Measurements from ENCODE around the gene MRPL45. TPM values are rescaled to one million over a fixed set of nuclear protein-coding genes. Genes with fewer than 3 reads are reported as not detected.

The MRPL45 gene
- total and polyA plus RNA-seq, 9 of the 15 experiments (the other 6 are each of a cell fraction or from before 2014, with no cell fraction given), result 48.4 to 228 (median 76.8) TPM

DNA sequence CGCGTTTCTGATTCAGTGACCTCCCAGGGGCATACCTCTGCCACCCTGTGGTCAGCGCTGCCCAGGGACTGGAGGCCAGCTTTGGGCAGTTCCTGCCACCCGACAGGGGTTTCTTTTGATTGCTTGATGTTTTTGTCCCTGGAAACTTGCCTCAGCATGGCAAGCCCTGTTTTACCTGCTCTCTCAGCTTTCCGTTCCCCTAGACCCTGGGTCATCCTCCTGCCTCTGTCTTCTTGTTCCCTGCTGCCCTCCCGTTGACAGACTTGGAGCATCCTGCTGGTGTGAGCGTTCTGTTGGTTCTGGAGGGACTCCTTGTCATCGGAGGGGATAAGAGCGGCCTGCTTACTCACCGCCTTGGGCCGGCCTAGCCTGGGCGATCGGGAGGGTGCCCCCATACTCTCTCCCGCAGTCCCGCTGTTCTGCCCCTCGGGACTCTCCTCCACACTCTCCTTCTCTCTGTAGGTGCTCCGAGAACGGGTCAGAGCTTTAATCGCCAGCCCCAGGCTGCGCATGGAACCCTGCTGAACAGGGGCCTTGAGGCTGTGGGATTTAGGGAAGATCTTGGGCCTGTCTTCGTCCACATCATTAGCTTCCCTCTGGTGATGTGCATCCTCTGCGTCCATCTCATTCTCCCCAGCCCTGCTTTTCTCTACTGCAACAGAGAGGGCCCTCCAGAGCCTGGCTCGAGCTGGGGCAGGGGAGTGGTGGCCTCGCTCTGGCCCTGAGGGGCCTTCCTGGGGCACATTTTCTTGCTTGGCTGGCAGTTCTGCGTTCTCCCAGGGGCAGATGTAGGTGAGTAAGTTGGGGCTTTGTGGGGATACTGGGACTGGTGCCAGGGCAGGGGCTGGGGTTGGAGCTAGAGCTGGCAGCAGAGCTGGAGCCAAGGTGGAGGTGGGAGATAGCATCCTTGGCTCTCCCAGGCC is 33.1 kb downstream of the MRPL45 start:
- no peak for DNase-seq (ENCODE audit: extremely low read depth in 1 of 4, low spot score in 3 of 4)
- H3K27me3 ChIP-seq (ENCODE audit: control insufficient read depth in 2 of 2, insufficient read depth in 2 of 2, low read length in 2 of 2), result peaks cover 52 to 78% of the 10 kb centered on the region in 2 experiments
- H3K4me2 ChIP-seq (ENCODE audit: insufficient read depth, low read length), result no peak overlapping the region
- no peak overlapping the region for H3K27ac ChIP-seq (ENCODE audit: extremely low read depth, low read depth, low read length)
- no TSS peak for BruUV-seq (replicated peaks)
- no peak overlapping the region for H3K4me3 ChIP-seq
- intact Hi-C loops (cut with micrococcal nuclease), result loop anchor here (5.0 kb wide), 1 partner anchor 82 kb away; no protein-coding TSS in a partner anchor
- H3K4me1 ChIP-seq (replicated peaks in 1 of 2; ENCODE audit: control insufficient read depth in 2 of 2, insufficient read depth in 2 of 2, low read length in 2 of 2), result peaks cover 5 to 13% of the 10 kb centered on the region in 2 experiments; a peak in 3 of 5 replicates
- no peaks in the 10 kb centered on the region for H3K36me3 ChIP-seq (ENCODE audit: control insufficient read depth, insufficient read depth, low read length)
- H3K9me3 ChIP-seq (replicated peaks; ENCODE audit: control insufficient read depth, insufficient read depth, low read depth, low read length), result no peaks in the 10 kb centered on the region
- no peak overlapping the region for H2AFZ ChIP-seq (ENCODE audit: low read depth, low read length)
- peaks cover 18% of the 10 kb centered on the region; the same call in 1 of the 2 replicates for H4K20me1 ChIP-seq (replicated peaks; ENCODE audit: control insufficient read depth, insufficient read depth, low read length)
- ChIA-PET CTCF (ENCODE audit: low intra/inter-chr PET ratio) (interaction anchor here (1.1 kb wide), 1 partner anchor 87 kb away, joined by 3 read pairs; no protein-coding TSS in a partner anchor), POLR2A (interaction anchor here (0.6 to 1.4 kb wide), 3 partner anchors 12 to 51 kb away, joined by 3 read pairs; no protein-coding TSS in a partner anchor)
- FAIRE-seq, result no peak
- ATAC-seq, result no peak
- no peaks in the 10 kb centered on the region for H3K79me2 ChIP-seq (ENCODE audit: control insufficient read depth, insufficient read depth, low read length)
- no peak overlapping the region for H3K9ac ChIP-seq (ENCODE audit: insufficient read depth in 1 of 2, low read depth in 2 of 2, low read length in 2 of 2)
- peaks cover 6% of the 10 kb centered on the region for H3K9me1 ChIP-seq (ENCODE audit: control insufficient read depth, insufficient read depth, low read length)
- in situ Hi-C loops (cut with MboI), result no loop called here
- WGBS (ENCODE audit: insufficient coverage, low coverage, missing lambda C conversion rate), result 15% methylated on average over 25 of the region's 25 CpGs
- no peak for TF ChIP-seq SIX5 (IDR thresholded peaks at IDR 0.05; ENCODE audit: borderline replicate concordance in 1 of 2, insufficient read depth in 1 of 2, low read depth in 1 of 2, low read length in 2 of 2)
- TF ChIP-seq, protein P1, sequence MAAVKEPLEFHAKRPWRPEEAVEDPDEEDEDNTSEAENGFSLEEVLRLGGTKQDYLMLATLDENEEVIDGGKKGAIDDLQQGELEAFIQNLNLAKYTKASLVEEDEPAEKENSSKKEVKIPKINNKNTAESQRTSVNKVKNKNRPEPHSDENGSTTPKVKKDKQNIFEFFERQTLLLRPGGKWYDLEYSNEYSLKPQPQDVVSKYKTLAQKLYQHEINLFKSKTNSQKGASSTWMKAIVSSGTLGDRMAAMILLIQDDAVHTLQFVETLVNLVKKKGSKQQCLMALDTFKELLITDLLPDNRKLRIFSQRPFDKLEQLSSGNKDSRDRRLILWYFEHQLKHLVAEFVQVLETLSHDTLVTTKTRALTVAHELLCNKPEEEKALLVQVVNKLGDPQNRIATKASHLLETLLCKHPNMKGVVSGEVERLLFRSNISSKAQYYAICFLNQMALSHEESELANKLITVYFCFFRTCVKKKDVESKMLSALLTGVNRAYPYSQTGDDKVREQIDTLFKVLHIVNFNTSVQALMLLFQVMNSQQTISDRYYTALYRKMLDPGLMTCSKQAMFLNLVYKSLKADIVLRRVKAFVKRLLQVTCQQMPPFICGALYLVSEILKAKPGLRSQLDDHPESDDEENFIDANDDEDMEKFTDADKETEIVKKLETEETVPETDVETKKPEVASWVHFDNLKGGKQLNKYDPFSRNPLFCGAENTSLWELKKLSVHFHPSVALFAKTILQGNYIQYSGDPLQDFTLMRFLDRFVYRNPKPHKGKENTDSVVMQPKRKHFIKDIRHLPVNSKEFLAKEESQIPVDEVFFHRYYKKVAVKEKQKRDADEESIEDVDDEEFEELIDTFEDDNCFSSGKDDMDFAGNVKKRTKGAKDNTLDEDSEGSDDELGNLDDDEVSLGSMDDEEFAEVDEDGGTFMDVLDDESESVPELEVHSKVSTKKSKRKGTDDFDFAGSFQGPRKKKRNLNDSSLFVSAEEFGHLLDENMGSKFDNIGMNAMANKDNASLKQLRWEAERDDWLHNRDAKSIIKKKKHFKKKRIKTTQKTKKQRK (IDR thresholded peaks at IDR 0.05; ENCODE audit: borderline replicate concordance, low read depth, low read length), result no peak
- TF ChIP-seq ZC3H8 (IDR thresholded peaks at IDR 0.05), result no peak
- no peak for TF ChIP-seq ZNF146 (CRISPR knock-in tag; IDR thresholded peaks at IDR 0.05; ENCODE audit: unreplicated experiment)
- TF ChIP-seq, protein P2, sequence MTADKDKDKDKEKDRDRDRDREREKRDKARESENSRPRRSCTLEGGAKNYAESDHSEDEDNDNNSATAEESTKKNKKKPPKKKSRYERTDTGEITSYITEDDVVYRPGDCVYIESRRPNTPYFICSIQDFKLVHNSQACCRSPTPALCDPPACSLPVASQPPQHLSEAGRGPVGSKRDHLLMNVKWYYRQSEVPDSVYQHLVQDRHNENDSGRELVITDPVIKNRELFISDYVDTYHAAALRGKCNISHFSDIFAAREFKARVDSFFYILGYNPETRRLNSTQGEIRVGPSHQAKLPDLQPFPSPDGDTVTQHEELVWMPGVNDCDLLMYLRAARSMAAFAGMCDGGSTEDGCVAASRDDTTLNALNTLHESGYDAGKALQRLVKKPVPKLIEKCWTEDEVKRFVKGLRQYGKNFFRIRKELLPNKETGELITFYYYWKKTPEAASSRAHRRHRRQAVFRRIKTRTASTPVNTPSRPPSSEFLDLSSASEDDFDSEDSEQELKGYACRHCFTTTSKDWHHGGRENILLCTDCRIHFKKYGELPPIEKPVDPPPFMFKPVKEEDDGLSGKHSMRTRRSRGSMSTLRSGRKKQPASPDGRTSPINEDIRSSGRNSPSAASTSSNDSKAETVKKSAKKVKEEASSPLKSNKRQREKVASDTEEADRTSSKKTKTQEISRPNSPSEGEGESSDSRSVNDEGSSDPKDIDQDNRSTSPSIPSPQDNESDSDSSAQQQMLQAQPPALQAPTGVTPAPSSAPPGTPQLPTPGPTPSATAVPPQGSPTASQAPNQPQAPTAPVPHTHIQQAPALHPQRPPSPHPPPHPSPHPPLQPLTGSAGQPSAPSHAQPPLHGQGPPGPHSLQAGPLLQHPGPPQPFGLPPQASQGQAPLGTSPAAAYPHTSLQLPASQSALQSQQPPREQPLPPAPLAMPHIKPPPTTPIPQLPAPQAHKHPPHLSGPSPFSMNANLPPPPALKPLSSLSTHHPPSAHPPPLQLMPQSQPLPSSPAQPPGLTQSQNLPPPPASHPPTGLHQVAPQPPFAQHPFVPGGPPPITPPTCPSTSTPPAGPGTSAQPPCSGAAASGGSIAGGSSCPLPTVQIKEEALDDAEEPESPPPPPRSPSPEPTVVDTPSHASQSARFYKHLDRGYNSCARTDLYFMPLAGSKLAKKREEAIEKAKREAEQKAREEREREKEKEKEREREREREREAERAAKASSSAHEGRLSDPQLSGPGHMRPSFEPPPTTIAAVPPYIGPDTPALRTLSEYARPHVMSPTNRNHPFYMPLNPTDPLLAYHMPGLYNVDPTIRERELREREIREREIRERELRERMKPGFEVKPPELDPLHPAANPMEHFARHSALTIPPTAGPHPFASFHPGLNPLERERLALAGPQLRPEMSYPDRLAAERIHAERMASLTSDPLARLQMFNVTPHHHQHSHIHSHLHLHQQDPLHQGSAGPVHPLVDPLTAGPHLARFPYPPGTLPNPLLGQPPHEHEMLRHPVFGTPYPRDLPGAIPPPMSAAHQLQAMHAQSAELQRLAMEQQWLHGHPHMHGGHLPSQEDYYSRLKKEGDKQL (CRISPR knock-in tag; IDR thresholded peaks at IDR 0.05; ENCODE audit: borderline replicate concordance), result no peak
- TF ChIP-seq PPARD (CRISPR knock-in tag; IDR thresholded peaks at IDR 0.05), result no peak
- TF ChIP-seq, protein P3, sequence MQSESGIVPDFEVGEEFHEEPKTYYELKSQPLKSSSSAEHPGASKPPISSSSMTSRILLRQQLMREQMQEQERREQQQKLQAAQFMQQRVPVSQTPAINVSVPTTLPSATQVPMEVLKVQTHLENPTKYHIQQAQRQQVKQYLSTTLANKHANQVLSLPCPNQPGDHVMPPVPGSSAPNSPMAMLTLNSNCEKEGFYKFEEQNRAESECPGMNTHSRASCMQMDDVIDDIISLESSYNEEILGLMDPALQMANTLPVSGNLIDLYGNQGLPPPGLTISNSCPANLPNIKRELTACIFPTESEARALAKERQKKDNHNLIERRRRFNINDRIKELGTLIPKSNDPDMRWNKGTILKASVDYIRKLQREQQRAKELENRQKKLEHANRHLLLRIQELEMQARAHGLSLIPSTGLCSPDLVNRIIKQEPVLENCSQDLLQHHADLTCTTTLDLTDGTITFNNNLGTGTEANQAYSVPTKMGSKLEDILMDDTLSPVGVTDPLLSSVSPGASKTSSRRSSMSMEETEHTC (IDR thresholded peaks at IDR 0.05), result no peak

Measured in K562 (cell line).